DMS53 (cell line): ENCODE data around the gene OR8J3.
"Not testable (repeated sequence)": the region's sequence is repeated elsewhere in the genome, so short reads cannot be mapped to it uniquely, and the experiment has no call there.

Experiments used
- DNase-seq: peaks from one replicate; lab custom pipeline; 2025; lab: John Stamatoyannopoulos, UW

Gene OR8J3, protein sequence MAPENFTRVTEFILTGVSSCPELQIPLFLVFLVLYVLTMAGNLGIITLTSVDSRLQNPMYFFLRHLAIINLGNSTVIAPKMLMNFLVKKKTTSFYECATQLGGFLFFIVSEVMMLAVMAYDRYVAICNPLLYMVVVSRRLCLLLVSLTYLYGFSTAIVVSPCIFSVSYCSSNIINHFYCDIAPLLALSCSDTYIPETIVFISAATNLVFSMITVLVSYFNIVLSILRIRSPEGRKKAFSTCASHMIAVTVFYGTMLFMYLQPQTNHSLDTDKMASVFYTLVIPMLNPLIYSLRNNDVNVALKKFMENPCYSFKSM

DNA sequence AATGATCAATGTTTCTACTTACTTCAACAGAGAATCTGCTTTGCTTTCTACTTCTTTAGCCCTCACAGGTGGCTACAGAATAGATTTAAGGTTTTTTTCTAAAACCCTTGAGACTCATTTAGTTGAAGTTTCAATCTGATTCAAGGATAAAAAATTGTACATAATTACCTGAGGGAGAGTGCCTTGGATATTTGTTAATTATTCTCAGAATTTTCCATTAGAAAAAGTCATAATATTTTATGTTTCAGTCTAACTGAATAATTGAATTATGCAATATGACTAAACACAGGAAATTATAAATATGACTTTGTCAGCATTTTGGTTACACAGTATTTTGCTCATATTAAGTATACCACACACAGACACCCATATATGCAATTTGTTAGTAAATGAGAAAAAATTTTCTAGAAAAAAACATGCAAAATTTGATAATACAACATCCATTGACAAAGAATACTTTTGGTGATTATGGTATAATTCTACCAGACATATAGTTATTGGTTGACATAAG, at the start of gene OR8J3:
Gene OR8J3 (minus strand): TSS at position 51 of the 511 bp plus-strand sequence. CDS start 2,483 bp downstream, outside the sequence.
- no peak for DNase-seq

DNA sequence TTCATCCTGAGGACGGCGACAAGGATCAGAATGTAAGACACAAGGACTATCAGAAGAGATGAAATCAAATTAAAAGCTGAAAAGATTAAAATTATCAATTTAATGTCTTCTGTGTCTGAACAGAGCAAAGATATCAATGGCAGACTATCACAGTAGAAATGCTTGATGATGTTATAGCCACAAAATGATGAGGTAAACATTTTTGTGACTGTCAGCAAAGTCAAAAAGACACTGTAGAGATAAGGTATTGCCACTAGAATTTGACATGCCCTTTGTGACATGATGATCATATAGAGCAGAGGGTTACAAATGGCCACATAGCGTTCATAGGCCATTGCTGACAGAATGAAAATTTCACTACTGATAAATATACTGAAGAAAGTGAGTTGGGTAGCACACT, 48.6 kb upstream of the OR8J3 start:
- no peak for DNase-seq

DNA sequence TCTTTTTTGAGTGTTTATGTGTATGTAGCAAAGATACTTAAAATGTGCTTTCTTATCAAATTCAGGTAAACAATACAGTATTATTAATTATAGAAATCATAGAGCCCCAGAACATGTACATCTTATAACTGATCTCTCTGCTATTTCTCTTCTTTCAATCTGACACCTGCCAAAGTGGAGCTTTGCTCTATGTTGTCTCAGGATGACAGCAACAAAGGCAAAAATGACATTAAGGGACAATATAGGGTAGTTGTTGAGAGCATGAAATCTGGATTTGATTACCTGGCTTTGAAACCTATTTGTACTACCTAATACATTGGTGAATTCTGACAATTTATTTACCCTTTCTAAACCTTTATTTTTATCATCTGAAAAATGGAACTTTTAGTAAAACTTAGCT, 43.5 kb upstream of the OR8J3 start:
- DNase-seq, result no peak

DNA sequence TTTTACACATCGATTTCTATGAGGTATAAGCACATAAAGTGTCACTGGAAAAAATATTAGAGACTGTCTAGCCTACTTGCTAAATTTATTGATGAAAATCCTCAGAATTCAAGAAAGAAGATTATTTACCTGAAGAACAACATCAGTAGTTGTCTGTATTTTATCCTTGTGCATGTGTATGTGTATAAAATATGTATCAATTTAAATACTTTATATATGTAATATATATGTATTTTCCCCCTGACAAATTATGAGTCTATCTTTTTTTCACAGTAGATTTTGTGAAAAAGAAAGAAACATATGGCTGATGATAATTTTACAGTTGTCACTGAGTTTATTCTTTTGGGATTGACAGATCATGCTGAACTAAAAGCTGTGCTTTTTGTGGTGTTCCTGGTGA, 36.3 kb upstream of the OR8J3 start, which contains the start of gene OR5J2:
Gene OR5J2 (plus strand): TSS at position 301 of the 400 bp plus-strand sequence. CDS start 0 bp downstream, at position 301.
- DNase-seq, result no peak

DNA sequence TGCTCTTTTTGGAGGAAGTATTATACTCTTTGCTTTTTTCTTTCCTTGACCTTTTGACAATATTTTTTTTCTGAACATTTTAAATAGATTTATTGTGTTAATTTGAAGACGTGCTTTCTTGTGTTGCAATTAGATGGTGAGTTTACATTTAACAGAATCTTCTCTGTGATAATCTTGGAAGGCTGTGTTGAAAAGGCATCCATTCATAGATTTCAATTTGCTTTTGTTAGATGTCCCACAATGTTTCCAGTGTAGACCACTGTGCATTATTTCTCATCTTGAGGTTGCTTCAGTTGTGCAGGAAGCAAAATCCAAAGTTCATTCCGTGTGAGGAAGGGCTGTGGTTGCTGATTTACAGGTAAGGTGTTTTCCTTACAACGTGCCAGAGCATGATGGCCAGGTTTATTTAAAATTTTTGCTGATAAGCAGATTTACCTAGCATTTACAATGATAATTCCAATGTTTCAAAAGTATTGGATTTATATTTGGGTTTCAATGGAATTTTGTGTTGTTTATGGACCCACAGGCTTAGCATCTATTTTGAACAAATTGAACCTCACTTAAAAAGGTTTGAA, 32.3 kb upstream of the OR8J3 start:
- no peak for DNase-seq

DNA sequence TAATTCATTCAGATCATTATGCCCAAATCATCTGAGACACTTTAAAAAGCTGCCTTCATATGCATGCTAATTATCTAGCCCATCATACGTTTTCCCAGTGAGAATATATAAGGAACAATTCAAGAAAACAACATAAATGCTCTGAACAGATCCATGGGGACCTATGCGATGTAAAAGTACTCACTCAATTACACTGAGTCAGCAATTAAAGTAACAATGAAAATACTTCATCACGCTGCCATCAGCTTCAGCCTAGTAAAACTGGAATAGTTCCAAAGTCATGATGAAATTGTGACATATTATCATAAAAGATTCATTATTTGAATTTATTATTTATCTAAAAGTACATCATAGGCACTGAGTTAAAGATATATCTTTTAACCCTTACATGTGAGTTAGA, 23.8 kb upstream of the OR8J3 start:
- no peak for DNase-seq

DNA sequence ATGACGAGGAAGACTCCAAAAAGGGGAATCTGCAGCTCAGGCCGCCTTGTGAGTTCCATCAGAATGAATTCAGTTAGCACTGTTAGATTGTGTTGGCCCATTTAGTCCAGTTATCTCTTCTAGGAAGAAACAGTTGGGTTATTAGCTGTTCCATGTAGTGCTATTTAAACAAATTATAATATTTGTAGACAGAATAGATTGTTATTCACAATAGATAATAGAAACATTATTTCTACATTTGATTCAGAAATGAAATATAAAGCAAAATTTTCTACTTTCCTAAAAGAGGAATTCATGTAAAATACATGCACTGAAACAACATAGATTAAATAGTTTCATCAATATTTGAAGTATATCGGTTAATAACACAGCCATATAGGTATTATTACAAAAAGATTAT, 20.2 kb upstream of the OR8J3 start, which contains the start of gene OR8K5:
Gene OR8K5 (minus strand): TSS at position 101 of the 400 bp plus-strand sequence. CDS start 0 bp downstream, at position 101.
- DNase-seq, result no peak

DNA sequence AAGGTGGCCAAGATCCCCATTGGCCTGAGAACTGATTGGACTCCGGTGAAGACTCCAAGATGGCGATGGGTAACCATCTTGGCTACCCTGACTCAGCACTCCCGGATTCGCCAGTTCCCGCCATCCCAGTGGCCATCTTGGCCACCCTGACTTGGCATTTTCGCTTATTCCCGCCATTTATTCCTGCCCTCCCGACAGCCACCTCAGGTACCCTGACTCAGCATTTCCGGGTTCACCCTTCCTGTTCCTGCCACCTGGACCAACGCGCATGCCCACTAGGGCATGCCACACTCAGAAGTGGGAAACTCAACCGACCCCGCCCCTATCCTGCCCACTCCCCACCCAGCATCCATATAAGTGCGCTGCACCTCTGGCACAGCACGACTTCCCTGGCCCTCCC, 12.3 kb upstream of the OR8J3 start:
- peak; percentile 11 for DNase-seq

DNA sequence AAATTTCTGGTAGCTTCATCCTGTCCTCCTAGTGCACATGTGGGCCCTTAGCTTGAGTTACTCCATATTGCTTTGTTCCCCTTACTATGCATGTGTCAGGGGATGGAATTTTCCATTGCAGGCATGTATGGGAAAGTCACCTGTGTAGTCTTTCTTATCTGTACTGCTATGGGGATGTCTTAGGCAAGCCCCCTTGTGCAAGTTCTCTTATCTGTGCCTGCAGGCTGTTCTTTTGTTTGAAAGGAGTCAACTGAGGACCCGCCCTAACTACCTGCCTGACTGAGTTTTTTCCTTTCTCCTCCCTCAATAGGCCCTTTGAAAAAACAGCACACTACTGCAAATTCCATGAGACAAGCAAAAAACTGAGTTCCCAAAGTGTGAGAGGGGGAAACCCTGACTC, 11.4 kb upstream of the OR8J3 start:
- DNase-seq, result no peak

DNA sequence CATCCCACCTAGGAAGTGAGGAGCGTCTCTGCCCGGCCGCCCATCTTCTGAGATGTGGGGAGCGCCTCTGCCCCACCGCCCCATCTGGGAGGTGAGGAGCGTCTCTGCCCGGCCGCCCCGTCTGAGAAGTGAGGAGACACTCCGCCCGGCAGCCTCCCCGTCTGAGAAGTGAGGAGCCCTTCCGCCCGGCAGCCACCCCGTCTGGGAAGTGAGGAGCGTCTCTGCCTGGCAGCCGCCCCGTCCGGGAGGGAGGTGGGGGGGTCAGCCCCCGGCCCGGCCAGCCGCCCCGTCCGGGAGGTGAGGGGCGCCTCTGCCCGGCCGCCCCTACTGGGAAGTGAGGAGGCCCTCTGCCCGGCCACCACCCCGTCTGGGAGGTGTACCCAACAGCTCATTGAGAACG, 3.7 kb upstream of the OR8J3 start:
- DNase-seq, result not testable (repeated sequence)

DNA sequence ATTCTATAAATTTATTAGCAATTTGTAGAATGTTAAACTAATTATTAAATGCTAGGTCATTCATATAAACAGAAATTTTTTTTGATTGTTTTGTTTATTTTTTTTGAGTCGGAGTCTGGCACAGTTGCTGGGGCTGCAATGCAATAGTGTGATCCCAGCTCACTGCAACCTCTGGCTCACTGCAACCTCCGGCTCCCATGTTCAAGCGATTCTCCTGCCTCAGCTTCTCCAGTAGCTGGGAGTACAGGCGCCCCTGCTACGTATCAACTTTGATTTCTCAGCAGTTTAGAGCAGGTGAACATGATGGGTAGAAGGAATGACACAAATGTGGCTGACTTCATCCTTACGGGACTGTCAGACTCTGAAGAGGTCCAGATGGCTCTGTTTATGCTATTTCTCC, 17.9 kb downstream of the OR8J3 start, which contains the start of gene OR8H3:
Gene OR8H3 (plus strand): TSS at position 301 of the 400 bp plus-strand sequence. CDS start 0 bp downstream, at position 301.
- DNase-seq, result no peak

DNA sequence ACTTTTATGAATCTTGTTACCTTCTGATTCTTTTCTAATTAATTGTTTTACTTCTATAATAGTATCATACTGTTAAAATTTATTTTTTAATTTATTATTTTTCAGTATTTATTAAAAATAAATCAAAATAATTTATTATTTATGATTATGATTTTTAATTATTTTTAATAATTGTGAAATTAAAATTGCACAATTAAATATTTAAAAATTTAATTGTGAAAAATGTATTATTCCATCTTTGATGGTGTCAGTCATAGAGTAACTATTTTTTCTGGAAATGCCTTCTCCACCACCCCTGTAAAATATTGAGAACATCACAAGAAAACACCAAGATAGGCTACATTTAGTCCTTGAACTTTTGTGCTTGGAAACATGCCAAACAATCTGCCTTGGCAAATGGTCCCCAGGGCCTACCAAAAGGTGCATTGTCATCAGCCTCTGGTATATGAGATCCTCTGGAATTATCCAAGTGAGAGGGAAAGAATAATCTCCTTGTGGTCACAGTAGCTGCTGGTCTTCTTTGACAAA, 36.7 kb downstream of the OR8J3 start, which contains the start of gene OR8H2:
Gene OR8H2 (plus strand): TSS at position 478 of the 528 bp plus-strand sequence. CDS start 1,356 bp downstream, outside the sequence.
- no peak for DNase-seq

DNA sequence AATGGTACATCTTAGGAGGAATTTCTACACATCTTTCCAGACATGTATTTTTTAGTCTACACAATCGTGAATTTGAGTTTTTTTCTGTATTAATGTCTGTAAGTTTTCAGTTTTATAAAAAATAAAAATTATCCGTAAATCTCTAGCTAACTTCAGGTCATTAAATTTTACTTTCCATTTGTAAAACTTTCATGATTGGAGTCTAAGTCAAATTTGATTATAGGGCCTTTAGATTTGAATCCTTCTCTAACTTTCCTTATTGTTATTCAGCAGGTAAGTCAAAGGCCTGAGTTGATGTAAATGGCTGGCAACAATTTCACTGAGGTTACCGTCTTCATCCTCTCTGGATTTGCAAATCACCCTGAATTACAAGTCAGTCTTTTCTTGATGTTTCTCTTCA, 47.0 kb downstream of the OR8J3 start, which contains the start of gene OR8I2:
Gene OR8I2 (plus strand): TSS at position 301 of the 400 bp plus-strand sequence. CDS start 0 bp downstream, at position 301.
- DNase-seq, result no peak

DNA sequence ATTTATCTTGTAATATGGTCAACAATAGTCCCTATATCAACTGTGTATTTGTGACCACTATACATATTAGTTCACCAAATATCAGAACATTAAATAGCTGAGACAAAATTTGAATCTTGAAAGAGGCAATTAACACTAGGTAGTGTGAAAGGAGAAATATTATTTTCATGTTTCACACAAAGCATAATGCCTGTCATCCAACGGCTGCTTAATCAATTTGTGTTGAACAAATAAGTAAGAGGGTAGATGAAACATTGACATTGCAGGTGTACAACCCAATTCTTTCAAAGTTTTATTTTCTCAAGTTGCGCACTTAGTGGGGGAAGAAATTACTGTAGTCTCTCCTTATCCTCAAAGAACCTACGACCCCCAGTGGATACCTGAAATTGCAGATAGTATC, 50.3 kb downstream of the OR8J3 start:
- DNase-seq, result no peak
